COLO829 (cell line): Measurements from ENCODE around the gene MYO16.

Experiments
- DNase-seq: peaks from one replicate; pipeline ENCODE4 v3.0.0; 2012; ENCODE audit warnings: low spot score

The MYO16 gene

DNA sequence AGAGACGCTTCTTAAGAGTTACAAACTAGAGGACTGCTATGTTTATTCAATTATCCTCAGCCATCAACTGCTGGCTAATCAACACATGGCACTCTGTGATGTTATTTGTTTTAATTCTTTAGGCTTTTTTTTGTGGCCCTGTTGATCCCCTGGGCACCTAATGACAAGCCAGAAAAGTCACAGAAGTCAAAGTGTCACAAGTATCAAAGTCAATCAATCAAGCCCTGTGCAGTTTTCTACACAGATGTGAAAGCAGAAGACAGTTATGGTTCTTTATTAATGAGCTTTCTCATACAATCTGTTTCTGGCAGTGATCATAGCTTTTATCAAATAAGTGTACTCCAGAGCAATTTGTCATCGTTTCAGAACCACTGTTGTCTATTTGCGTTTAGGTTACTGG, 34.3 kb downstream of the MYO16 start:
- no peak for DNase-seq

DNA sequence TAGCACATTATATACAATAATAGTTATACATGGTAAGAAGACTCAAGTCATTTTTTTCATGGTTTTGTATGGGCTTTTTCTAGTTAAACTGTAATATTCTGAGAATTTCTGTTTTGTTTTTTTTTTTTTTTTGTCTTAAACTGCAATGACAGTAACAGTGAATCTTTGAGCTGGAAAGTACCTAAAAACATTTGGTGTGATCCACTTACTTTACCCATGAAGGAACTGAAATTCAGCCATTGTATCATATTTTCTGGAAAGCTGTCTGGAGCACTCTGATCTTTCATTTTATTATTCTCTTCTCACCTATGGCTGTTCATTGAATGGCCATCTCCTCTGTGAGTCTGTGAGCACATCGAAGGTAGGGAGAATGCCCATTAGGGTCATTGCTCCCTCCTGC, 37.8 kb downstream of the MYO16 start:
- no peak for DNase-seq

DNA sequence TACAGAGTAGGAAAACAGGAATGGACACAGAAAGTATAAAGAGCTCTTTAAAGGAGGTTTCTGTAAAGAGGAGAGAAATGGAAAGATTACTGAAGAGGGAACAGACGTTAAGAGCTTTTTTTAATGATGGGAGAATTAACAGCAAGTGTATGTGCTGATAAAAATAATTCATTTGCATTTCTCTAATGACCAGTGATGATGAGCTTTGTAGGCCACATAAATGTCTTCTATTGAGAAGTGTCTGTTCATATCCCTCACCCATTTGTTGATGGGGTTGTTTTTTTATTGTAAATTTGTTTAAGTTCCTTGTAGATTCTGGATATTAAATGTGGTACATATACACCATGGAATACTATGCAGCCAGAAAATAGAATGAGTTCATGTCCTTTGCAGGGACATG, 40.0 kb downstream of the MYO16 start:
- no peak for DNase-seq

DNA sequence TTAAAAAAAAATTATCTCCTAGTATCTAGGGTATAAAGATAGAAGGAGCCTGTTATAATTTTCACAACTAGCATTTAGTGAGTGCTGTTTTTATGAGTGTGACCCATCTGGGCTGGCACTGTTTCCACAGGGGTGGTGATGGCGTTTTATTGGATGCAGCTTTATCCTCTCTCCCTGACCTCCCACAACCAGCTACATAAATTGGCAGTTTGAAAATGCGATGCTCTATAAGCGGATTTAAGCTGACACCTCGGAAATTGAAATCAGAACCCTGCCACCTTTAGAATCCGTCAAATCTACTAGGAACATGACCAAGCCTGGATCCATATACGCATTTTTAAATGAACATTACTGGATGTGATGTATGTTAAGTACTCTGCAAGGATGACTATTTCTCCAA, 44.9 kb downstream of the MYO16 start:
- DNase-seq: no peak

DNA sequence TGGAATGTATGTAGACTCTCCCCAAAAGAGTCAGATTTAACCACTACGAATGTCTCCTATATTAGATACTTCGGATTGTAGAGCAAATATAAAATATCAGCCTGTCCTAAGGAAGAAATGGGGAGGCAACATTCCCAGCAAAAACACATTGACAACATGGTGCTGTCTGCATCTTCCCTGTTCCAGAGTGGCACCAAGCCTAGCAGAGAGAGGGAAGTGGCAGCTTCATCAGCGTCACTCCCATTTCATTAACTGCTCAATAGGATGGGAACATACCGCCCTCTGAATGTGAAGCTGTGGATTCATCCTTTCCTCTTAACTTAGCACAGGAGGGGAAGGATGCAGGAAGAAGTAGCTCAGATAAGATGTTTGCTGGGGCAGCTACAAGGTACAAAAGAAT, 45.4 kb downstream of the MYO16 start:
- DNase-seq: no peak

DNA sequence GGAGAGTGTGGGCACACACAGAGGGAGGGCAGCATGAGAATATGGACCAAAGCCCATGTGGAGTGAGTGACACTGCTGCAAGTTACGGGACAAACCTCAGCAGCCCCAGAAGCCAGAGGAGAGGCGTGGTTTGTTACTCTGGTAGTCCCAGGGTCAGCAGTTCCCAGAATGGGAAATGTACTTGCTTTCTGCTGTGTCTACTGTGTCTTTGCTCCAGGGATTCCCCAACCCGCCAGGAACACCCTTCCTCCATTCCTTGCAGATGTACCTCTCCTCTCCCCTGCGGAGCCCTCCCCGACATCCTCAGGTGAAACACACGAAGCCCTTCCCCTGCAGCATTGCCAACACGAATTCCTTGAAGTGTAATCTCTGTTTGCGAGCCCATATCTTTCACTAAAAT, 47.2 kb downstream of the MYO16 start:
- no peak for DNase-seq

DNA sequence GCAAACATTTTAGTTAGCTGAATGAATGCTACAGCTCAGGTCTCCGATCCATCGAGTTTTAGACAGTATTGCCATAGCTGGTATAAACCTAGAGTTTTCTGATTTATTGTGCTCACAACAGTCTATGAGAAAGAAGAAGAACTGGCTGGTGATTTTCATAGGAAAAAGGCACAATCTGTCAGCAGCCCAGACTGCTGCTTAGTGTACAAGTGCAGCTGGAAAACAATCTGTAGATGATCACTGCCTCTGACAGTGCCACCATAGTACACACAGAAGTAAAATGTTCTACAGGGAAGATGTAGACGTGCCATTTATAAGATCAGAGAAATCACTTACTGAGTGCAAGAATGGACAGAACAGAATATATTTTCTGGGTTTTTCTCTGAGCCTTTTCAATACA, 48.4 kb downstream of the MYO16 start:
- no peak for DNase-seq

DNA sequence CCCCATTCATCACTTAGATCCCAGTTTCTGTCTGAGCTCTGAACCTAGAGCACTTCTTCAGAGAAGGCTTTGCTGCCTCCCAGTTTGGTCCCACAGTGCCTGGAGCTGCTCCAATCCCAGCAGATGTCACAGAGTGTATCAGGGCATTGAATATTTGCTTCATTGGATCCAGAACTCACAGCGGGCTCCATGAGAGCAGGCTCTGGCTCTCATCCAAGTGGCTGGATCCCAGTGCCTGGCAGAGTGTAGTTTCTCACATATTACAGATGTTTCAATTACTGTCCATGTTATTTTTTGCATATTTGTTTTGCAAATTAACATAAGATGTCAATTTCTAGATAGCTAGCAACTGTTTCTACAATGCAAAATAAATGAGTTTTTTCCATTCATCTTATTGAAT, 50.6 kb downstream of the MYO16 start:
- no peak for DNase-seq

DNA sequence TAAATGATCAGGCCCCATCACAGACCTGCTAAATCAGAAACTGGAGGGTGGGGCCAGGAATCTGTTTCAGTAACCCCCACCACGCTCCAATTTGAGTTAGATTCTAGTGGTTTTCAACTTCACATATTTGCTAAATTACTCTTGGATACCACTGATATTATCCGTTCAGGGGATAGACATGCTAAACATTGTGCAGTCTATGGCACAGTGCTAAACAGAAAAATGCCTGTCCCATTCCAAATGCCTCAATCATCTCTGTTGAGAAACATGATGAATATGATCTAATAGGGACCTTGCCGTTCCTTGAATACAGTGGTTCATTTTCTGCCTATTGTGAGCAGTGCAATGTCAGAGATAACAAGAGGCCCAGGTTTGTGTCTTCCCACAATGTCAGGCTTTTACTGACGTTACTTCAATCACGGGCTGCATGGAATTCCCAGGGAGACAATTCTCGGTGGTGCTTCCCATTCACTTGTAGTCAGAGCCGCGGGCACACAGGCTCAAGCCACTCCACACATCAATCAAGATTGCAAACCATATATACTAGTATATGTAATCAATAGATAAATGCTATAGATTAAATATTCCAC, 52.7 kb downstream of the MYO16 start:
- no peak for DNase-seq

DNA sequence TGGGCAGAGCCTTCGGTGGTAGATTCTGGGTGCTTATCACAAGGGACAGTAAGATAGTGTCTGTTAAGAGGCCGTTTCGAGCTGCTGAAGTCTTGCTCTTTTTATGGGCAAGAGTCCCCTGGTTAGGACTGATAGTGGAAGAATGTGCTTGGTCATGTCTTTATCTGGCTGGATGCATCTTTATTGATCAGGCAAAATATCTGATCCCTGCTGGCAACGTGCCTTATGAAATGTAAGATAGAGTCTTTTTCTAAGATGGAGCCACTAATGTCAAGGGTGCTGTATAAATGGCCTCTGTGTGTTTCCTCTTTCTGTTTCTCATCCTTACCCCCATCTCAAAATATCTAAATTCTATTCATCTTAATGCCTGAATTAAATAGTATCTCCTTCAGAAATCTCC, 53.3 kb downstream of the MYO16 start:
- no peak for DNase-seq

DNA sequence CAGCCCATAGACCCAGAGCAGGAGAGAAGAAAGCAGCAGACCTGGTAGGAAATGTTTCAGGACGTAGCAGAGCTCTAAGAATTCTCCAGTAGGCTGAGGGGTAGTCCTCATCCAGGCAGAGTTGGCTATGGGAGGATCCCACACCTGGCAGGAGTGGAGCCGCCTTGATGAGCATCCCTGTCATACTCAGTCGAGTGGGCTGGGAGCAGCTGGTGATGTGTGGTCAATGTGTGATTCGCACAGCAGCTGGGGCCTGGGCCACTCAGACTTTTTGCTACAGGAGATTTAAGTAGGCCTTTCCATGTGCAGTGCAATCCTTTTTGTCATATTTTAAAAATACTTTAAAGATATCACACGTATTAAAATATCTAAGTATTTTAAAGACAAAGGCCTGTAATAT, 56.6 kb downstream of the MYO16 start:
- DNase-seq: no peak

DNA sequence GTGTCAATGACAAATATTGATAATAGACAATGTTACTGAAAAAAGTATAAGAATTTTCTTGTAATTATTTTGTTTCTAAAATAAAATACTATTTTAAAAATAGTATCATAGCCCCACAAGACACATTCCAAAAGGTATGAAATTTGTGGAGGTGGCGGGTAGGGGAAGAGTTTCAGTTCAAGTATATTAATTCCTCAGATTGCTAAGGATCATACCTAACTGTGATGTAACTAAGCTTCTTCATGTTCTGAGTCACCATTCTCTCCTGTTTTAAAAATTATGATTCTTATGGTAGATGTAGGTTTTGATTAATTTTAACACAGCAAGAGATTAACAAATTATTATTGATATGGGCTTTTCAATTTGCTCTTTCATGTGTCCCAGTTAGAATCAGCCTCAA, 61.3 kb downstream of the MYO16 start:
- no peak for DNase-seq

DNA sequence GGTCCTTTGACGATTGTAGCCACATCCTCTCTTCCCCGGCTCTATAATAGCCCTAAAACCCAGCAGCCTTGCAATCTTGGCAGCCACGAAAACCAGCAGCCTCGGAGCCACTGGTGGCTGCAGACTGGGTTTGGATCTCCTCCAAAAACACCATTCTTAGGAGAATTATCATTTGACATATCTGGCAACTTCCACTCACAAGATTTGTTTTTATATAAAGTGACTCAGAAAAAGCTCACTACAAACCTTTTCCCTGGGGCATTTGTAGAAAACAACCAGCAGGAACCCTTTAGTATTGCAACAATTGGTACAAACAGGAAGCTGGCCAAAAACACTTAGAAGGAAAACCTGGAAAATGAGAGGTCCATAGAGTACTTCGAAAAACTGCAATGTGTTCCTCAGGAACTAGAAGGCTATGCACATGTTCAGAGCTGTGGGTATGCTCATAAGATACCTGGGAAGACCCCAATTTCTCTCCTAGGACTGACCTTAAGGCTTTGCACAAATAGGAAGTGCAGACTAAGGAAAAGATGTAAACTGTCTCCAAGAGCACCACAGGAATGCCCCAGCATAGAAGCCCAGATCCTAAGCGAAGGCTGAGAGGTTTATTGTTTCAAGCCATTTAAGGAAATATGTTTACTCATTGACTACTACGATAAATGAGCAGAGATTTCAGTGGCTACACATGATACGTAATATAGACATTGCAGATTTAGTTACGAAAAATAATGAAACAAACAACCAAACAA, 71.2 kb downstream of the MYO16 start:
- peak; percentile 22 for DNase-seq

DNA sequence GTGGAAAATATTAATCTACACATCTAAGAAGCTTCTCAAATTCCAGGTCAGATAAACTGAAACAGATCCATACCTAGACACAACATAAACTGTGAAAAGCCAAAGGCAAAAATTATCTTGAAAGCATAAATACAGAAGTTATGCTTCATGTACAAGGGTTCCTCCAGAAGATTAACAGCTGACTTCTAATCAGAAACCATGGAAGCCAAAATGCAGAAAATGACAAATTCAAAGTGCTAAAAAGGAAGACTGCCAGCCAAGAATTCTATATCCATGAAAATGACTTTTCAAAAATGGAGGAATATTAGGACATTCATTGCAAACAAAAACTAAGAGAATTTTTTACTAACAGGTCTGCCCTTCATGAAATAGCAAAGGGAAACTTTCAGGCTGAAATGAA, 72.8 kb downstream of the MYO16 start:
- no peak for DNase-seq

DNA sequence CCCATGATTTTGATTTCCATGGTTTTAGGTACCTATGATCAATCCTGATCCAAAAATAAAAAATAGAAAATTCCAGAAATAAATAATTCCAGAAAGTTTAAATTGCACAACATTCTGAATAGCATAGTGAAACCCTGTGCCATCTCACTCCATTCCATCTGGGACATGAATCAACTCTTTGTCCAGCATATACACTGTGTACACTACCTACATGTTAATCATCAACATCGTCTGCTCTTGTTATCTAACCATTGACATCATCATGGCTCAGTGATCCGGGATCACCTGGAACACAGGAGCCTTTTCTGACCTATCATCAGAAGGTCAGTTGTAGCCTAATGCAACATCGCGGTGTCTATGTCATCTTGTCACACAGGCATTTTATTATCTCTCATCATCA, 75.6 kb downstream of the MYO16 start:
- DNase-seq: peak; percentile 23

DNA sequence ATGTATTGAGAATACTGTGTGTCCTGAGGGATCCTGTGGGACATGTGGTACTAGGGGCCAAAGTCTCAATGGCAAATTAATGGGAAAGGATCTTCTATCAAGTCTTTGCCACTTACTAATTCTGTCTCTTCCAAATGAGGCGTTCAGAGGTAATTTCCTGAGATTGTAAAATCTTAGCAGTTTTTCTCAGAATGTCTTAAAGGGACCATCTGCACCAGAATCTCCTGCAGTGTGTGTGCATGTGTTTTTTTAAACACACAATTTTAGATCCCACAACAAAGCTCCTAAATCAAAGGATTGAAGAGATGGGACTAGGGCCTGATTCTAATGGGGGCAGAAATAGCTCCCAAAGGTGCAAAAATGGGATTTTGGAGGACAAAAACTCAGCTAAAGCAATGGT, 78.2 kb downstream of the MYO16 start:
- no peak for DNase-seq

DNA sequence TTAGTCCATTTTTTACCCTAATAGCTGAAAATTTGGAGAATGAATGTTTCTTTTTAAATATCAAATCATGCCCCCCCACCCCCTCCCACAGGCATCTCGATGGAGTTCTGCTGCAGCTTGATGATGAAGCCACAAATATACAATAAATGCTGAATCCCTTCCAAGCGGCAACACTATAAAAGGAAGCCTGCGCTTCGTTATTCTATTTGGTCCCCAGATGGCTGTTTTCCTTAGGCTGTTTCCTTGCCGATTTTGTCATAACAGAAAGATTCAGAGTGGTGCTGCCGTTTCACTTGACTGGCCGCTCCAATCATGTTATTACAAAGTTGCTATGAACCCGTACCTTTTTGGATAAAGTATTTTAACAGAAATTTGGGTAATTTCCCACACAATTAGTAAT, 79.5 kb downstream of the MYO16 start:
- no peak for DNase-seq

DNA sequence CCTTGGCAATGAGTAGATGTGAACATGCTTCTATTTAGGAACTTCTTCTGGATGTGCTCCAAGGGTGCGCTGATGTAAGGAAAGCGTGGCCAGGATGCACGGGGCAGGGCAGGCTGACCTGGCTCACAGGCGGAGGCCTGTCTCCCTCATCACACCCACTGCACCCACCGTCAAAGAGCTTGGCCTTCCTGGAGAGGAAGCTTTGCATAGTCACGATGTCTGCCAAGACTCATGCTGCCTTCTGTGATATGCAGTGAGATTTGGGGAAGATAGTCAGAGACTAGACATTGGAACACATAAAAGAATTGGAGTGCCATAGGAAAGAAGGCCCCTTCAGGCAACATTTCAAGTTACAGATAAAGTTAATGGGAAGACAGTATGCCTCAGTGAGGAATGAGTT, 82.0 kb downstream of the MYO16 start:
- no peak for DNase-seq

DNA sequence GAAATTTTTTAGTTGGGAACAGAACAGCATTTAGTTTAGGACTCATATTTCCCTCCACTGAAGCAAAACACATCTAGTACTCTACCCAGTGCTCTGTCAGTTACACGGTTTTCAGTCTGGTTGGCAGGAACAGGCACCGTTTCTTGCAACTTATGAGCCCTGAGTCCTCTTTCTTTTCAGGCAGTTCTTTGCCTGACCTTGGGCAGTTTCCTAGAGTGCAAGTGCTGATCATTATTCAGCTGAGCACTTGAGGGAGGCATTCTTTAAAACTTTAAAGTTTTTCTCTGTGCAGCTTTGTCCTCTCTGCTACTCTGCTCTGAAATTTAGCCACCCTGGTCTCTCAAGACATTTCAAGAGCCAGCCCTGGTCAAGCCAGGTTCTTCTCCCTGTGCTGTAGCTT, 96.1 kb downstream of the MYO16 start:
- DNase-seq: no peak

DNA sequence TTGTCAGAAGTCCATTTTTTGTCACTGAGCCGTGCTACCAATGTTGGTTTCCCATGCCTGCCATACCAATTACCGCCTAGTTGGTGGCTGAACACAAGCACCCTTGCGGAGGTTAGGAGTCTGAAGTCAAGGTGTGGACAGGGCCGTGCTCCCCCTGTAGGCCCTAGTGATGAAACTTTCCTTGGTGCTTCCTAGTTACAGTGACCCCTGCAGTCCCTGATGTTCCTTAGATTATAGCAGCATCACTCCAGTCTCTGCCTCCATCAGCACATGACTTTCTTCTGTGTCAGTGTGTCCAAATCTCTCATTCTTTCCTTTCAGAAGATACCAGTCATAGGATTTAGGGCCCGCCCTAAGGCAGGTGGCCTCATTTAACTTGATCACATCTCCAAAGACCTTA, 99.0 kb downstream of the MYO16 start:
- no peak for DNase-seq

DNA sequence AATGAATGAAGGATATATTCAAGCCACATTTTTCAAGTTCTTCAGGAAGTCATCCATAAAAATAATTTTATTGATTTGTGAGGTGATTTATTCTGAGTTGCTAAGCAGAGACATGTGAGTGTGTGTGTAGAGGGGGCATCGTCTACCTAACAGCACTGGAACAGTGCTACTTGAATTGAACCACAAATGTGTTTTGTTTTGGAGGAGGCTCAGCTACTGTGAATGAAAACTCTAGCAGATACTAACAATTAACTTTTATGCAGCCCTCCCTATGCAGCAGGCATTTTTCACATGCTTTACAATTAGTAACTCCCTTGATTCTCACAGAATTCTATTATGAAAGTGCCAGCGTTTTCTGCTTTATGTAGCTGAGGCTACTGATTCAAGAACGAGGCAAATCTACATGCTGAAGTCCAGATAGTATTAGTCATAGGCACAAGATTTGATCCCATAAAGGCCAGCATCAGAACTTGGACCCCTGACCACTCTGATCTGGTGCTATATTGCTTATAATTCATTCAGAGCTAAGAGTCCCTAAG, 103.7 kb downstream of the MYO16 start:
- DNase-seq: peak; percentile 8

DNA sequence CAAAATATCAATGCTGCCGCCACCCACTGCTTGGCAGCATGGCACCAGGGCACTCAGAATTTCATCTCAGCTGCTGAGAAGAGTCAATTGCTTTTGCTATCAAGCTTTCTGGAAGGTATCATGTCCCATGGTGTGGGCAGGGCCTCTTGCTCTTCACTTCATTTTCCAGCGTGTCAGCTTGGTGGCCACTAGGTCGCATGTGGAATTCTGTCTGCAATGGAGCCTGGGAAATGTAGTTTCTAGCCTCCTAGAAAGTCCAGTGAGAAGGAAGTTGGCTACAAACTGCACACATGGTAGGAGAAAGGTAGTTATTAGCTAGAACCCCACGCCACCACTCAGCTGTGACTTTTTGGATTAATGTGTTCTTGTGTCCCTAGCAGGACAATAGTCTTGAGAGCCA, 105.3 kb downstream of the MYO16 start:
- no peak for DNase-seq

DNA sequence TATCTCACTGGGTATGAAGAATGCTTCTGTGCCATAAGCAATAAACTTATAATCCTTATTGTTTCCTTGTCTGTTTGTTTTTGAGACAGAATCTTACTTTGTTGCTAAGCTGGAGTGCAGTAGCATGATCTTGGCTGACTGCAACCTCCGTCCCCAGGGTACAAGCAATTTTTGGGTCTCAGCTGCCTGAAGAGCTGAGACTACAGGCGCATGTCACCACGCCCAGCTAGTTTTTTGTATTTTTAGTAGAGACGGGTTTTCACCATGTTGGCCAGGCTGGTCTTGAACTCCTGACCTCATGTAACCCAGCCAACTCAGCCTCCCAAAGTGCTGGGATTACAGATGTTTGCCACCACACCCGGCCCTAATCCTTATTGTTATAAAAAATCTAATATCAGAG, 112.5 kb downstream of the MYO16 start:
- DNase-seq: no peak
